GM12801 (cell line): ENCODE results near the gene PHC2.

Source experiments
- CTCF ChIP-seq: IDR thresholded peaks from one replicate; pipeline ENCODE4 v1.5.1; 2011; ENCODE audit warnings: control low read depth; ENCODE audit not compliant: insufficient read length; ENCODE audit errors: extremely low read depth

The PHC2 gene

DNA sequence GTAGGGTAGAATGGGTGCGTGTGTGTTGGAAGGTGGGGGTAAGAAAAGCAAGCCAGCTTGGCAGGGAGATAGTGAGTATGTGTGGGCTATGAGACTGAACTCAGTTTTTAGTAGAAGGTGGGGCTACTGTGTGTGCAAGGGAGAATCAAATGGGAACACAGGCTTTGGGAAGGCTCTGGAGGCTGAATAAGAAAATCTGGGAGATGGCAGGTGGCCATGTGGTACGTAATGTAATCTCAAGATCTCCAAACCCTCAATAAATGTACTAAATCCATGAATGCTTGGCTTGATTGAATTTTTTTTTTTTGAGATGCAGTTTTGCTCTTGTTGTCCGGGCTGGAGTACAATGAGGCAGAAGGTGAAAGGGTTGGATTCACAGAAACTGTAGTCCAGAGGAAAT lies 38.1 kb upstream of the PHC2 start:
- no peak for TF ChIP-seq CTCF

- no peak for TF ChIP-seq CTCF
These were observed 37.6 kb upstream of the PHC2 start for GRCh38 chr1:33468531-33468930.

GRCh38 chr1:33468011-33468410 lies 37.1 kb upstream of the PHC2 start:
- no peak for TF ChIP-seq CTCF

GRCh38 chr1:33466159-33466558 lies 35.3 kb upstream of the PHC2 start:
- TF ChIP-seq CTCF = no peak

DNA sequence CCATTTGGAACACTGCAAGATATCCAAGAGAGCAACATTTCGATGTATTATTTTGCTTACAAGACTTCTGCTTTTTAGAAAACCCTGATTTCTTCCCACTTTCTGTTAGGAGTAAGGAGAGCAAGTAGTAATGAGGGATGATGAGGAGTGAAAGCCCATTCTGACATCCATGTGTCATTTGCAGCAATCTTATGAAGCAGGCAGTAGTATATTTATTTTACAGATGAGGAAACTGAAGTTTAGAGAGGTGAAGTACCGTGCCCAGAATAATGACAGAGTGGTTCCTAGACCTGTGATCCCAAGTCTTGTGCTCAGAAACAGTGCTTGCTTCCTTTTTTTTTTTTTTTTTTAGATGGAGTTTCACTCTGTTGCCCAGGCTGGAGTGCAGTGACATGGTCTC lies 34.4 kb upstream of the PHC2 start:
- no peak for TF ChIP-seq CTCF

- TF ChIP-seq CTCF = no peak
These were observed 33.7 kb upstream of the PHC2 start for GRCh38 chr1:33464552-33464951.

DNA sequence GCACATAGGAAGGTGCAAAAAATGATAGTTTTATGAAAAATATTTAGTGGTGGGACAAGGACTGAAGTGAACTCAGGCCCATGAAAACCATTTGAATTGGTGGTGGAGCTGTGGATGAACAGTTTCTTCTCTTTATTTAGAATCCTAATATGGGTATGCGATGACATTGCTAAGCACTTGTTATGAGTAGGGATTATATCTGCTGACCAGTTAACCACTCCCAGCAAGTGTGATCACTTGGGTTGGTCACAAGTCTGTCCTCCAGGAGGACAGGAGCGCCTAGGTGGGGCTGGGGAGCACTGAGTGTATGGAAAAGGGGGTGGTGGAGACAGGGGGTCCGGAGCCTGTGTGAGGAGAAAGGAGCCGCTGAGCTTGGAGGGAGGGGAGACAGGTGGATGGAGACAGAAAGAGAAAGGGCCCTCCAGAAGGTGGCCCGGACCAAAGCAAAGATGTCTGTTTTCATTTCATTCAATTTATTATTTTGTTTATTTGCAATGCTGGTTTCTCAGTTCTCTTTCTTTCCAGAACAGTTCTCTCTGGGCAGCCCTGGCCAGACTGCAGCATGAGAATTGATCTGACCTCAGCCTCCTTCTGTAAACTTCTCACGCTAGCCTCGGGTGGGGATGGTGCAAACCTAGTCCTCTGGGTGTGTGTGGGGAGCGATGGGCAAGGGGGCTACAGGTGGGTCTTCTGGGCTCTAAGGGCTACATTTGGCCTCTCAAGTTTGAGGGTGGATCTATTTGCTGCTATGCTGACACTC lies 31.7 kb upstream of the PHC2 start:
- TF ChIP-seq CTCF = no peak
